Tibial nerve (tissue), 4 donors: Measurements from ENCODE around the gene NOS1.

Experiments used
- EP300 ChIP-seq, 2 donors: sonication (generic); formaldehyde crosslinking; IDR thresholded peaks; one replicate each; pipeline ENCODE4 v1.6.1; 2017; ENCODE audit warnings: antibody characterized with exemption in 2 of 2, mild to moderate bottlenecking in 1 of 2
- POLR2A ChIP-seq, 2 donors: fragments of 450-650 bp; IDR thresholded peaks; one replicate each; pipeline ENCODE4 v1.6.1; 2017; ENCODE audit warnings: antibody characterized with exemption in 2 of 2, mild to moderate bottlenecking in 2 of 2, moderate library complexity in 2 of 2
- TF ChIP-seq, protein P1 (sequence below), 5 experiments: fragments of 200-600 bp in 3 of 5; fragments of 450-650 bp in 2 of 5; sonication (generic) in 3 of 5; IDR thresholded peaks; one replicate each; pipeline ENCODE4 v1.5.1; 2016 to 2019; ENCODE audit warnings: antibody characterized with exemption in 5 of 5, mild to moderate bottlenecking in 3 of 5, moderate library complexity in 2 of 5

GRCh38 chr12:117333331-117333881 lies 28.0 kb downstream of the NOS1 start:
- TF ChIP-seq, protein P1, sequence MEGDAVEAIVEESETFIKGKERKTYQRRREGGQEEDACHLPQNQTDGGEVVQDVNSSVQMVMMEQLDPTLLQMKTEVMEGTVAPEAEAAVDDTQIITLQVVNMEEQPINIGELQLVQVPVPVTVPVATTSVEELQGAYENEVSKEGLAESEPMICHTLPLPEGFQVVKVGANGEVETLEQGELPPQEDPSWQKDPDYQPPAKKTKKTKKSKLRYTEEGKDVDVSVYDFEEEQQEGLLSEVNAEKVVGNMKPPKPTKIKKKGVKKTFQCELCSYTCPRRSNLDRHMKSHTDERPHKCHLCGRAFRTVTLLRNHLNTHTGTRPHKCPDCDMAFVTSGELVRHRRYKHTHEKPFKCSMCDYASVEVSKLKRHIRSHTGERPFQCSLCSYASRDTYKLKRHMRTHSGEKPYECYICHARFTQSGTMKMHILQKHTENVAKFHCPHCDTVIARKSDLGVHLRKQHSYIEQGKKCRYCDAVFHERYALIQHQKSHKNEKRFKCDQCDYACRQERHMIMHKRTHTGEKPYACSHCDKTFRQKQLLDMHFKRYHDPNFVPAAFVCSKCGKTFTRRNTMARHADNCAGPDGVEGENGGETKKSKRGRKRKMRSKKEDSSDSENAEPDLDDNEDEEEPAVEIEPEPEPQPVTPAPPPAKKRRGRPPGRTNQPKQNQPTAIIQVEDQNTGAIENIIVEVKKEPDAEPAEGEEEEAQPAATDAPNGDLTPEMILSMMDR (IDR thresholded peaks at IDR 0.05): no peak
- TF ChIP-seq POLR2A (IDR thresholded peaks at IDR 0.05) (no peak), EP300 (IDR thresholded peaks at IDR 0.05) (no peak)
